ENCODE data around the gene FAM219A.

DNA sequence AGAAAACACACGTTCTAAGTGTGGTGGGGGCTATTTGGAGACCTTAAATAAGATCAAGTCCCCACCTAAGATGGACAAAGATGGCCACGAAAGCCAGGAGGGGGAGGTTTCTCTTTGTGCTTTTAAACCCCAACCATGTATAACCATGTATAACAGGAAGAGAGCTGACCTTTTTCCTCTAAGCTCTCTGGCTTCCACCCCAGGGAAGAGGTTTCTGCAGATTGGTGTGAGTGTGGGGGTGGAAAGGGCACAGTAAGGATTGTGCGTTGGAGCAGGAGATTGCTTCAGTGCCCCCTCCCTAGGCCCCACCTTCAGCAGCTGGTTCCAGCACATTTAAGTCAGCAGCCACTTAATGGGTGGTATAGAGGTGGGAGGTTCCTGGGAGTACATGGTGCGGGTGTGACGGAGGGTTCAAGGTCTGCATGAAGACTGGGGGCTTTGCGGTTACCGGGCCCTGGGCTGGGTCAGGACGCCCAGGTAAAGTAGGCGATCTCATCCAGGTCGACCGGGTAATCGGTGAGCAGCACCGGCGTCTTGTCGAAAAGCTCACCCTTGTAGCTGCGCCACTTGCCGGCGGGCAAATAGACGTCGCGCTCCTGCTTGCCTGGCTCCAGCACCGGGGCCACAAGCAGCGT is 87.9 kb downstream of the FAM219A start:
- TF ChIP-seq, protein P1, sequence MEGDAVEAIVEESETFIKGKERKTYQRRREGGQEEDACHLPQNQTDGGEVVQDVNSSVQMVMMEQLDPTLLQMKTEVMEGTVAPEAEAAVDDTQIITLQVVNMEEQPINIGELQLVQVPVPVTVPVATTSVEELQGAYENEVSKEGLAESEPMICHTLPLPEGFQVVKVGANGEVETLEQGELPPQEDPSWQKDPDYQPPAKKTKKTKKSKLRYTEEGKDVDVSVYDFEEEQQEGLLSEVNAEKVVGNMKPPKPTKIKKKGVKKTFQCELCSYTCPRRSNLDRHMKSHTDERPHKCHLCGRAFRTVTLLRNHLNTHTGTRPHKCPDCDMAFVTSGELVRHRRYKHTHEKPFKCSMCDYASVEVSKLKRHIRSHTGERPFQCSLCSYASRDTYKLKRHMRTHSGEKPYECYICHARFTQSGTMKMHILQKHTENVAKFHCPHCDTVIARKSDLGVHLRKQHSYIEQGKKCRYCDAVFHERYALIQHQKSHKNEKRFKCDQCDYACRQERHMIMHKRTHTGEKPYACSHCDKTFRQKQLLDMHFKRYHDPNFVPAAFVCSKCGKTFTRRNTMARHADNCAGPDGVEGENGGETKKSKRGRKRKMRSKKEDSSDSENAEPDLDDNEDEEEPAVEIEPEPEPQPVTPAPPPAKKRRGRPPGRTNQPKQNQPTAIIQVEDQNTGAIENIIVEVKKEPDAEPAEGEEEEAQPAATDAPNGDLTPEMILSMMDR (IDR thresholded peaks at IDR 0.05), result no peak
- no peak for TF ChIP-seq POLR2A (IDR thresholded peaks at IDR 0.05)

Measured in lower leg skin (tissue), 3 donors.